Natural killer cell (primary cell): ENCODE data around the gene MCCC2. TPM values are rescaled to one million over a fixed set of nuclear protein-coding genes. Genes with fewer than 3 reads are reported as not detected.
A peak's percentile ranks its signal among the peaks of the same experiment; 100 is the strongest.
"Not testable (repeated sequence)": the region's sequence is repeated elsewhere in the genome, so short reads cannot be mapped to it uniquely, and the experiment has no call there.

Experiments used
- ATAC-seq, 3 donors: fragments of 150-1000 bp in 2 of 3; fragments of 200-7000 bp in 1 of 3; cut with Tn5 transposase; 1 replicate in 1 of 3; 2 replicates in 2 of 3; pipeline ENCODE4 v1.10.0; 2021; ENCODE audit warnings: mild to moderate bottlenecking in 2 of 3, moderate library complexity in 2 of 3
- DNase-seq, 2 donors: peaks; one replicate each; pipeline versions ENCODE4 v3.0.0 to v3.0.0-alpha.2; 2013 to 2021; ENCODE audit warnings: mixed read lengths in 1 of 2
- H3K27ac ChIP-seq: one replicate; pipeline ENCODE4 v1.5.1; 2013; ENCODE audit warnings: mild to moderate bottlenecking, low read length
- H3K27me3 ChIP-seq: one replicate; pipeline ENCODE4 v1.6.1; 2013; ENCODE audit warnings: low read length; ENCODE audit not compliant: control insufficient read depth, insufficient read depth
- H3K36me3 ChIP-seq: one replicate; pipeline ENCODE4 v1.6.1; 2013; ENCODE audit warnings: low read length; ENCODE audit not compliant: control insufficient read depth, insufficient read depth
- H3K4me1 ChIP-seq: one replicate; pipeline ENCODE4 v1.6.1; 2013; ENCODE audit warnings: low read length; ENCODE audit not compliant: control insufficient read depth, insufficient read depth
- H3K4me3 ChIP-seq: one replicate; pipeline ENCODE4 v1.5.1; 2013; ENCODE audit warnings: low read length
- H3K9me3 ChIP-seq: one replicate; pipeline ENCODE4 v1.6.1; 2013; ENCODE audit warnings: low read length; ENCODE audit not compliant: control insufficient read depth, insufficient read depth
- H3K27ac Mint-ChIP-seq, 2 donors: one replicate each; pipeline ENCODE4 v1.8.0; 2022; ENCODE audit warnings: mild to moderate bottlenecking in 2 of 2, mixed read lengths in 2 of 2, moderate library complexity in 1 of 2
- H3K27me3 Mint-ChIP-seq, 2 donors: one replicate each; pipeline ENCODE4 v1.8.0; 2022; ENCODE audit warnings: low read depth in 2 of 2, mixed read lengths in 2 of 2
- H3K36me3 Mint-ChIP-seq: one replicate; pipeline ENCODE4 v1.8.0; 2022; ENCODE audit warnings: mixed read lengths
- H3K4me1 Mint-ChIP-seq, 2 donors: one replicate each; pipeline ENCODE4 v1.8.0; 2022; ENCODE audit warnings: mixed read lengths in 2 of 2
- H3K4me3 Mint-ChIP-seq: one replicate; pipeline ENCODE4 v1.8.0; 2022; ENCODE audit warnings: mild to moderate bottlenecking, moderate library complexity, mixed read lengths
- H3K9me3 Mint-ChIP-seq, 2 donors: one replicate each; pipeline ENCODE4 v1.8.0; 2022; ENCODE audit warnings: mixed read lengths in 2 of 2
- CTCF ChIP-seq: fragments of 200-600 bp; IDR thresholded peaks from one replicate; pipeline ENCODE4 v1.8.0; 2022; ENCODE audit warnings: antibody characterized with exemption
- WGBS: methylation state at CpG from one replicate; pipeline ENCODE4 v1.1.7; 2013; ENCODE audit warnings: missing lambda C conversion rate; ENCODE audit not compliant: insufficient coverage; 5-methylcytosine and 5-hydroxymethylcytosine counted together
- intact Hi-C: fragments of 100-400 bp; cut with micrococcal nuclease; formaldehyde crosslinking; loops from one replicate; pipeline ENCODE4 v1.14.2; 2022
- total RNA-seq, 4 donors: library from RNA; stranded (reverse); fragments of 120-200 nt in 1 of 4; gene quantifications; one replicate each; pipeline versions ENCODE4 v1.2.3 to v1.2.4, GENCODE V29; 2013 to 2022

MCCC2 gene
- 10 to 100 TPM; 23.3 to 35.2 (median 32.5) TPM for total RNA-seq
- 44.8 TPM for total RNA-seq (2013)

- Mint-ChIP-seq H3K27ac (peak within 1 kb of the TSS; percentile 94 to 97), H3K27me3 (no peaks in the 10 kb centered on the region), H3K4me1 (peaks cover 33 to 46% of the 10 kb centered on the region in 2 donors), H3K9me3 (no peaks in the 10 kb centered on the region), H3K4me3 (peak within 1 kb of the TSS; percentile 94), H3K36me3 (no peaks in the 10 kb centered on the region)
- intact Hi-C loops, result loop anchor here (1.0 to 5.0 kb wide), 3 partner anchors 14 to 720 kb away; partner anchors contain the start of gene BDP1
- peaks cover 17% of the 10 kb centered on the region for H3K4me1 ChIP-seq
- no peak for TF ChIP-seq CTCF
- no peaks in the 10 kb centered on the region for H3K27me3 ChIP-seq
- ATAC-seq, result peak; percentile 95 to 99 (median 95)
- under 1% methylated on average over 56 of the region's 56 CpGs for WGBS
- peak within 1 kb of the TSS; percentile 71 for H3K4me3 ChIP-seq
- no peaks in the 10 kb centered on the region for H3K9me3 ChIP-seq
- no peaks in the 10 kb centered on the region for H3K36me3 ChIP-seq
- peak within 1 kb of the TSS; percentile 90 for H3K27ac ChIP-seq
- peak; percentile 97 to 98 for DNase-seq
Observed at GRCh38 chr5:71586941-71587765, at the start of gene MCCC2. Gene MCCC2 (plus strand): TSS chr5:71587340. CDS start chr5:71587426, 86 bp downstream.

- no peaks in the 10 kb centered on the region for H3K4me1 ChIP-seq
- H3K36me3 Mint-ChIP-seq, result peaks cover 7% of the 10 kb centered on the region
- H3K36me3 ChIP-seq, result peaks cover 42% of the 10 kb centered on the region
- H3K4me3 ChIP-seq, result no peak overlapping the region
- no peak for TF ChIP-seq CTCF
- peaks cover 11 to 25% of the 10 kb centered on the region in 2 donors for H3K4me1 Mint-ChIP-seq
- ATAC-seq (no peak), DNase-seq (no peak)
- no peak overlapping the region for H3K4me3 Mint-ChIP-seq
- no peaks in the 10 kb centered on the region for H3K9me3 ChIP-seq
- peak overlapping the region in 1 of 2 donors; percentile 57 for H3K27ac Mint-ChIP-seq
- 87% methylated on average over 2 of the region's 3 CpGs for WGBS
- no peak overlapping the region for H3K27ac ChIP-seq
- H3K27me3 ChIP-seq, result no peaks in the 10 kb centered on the region
- intact Hi-C loops, result no loop called here
- H3K27me3 Mint-ChIP-seq, result no peaks in the 10 kb centered on the region
- no peaks in the 10 kb centered on the region for H3K9me3 Mint-ChIP-seq
Observed at GRCh38 chr5:71537687-71538086, 49.5 kb upstream of the MCCC2 start.

GRCh38 chr5:71550885-71551284 lies 36.3 kb upstream of the MCCC2 start:
- H3K27me3 ChIP-seq, H3K4me1 ChIP-seq, H3K27ac Mint-ChIP-seq, ATAC-seq, H3K4me1 Mint-ChIP-seq, H3K27me3 Mint-ChIP-seq, H3K9me3 Mint-ChIP-seq, H3K4me3 ChIP-seq, H3K9me3 ChIP-seq, DNase-seq, H3K27ac ChIP-seq, intact Hi-C loops, H3K4me3 Mint-ChIP-seq: not testable (repeated sequence)
- peaks cover 60% of the 10 kb centered on the region for H3K36me3 ChIP-seq
- 93% methylated on average over 3 of the region's 7 CpGs for WGBS
- peaks cover 12% of the 10 kb centered on the region for H3K36me3 Mint-ChIP-seq

- H3K27ac Mint-ChIP-seq, H3K4me1 ChIP-seq, H3K27ac ChIP-seq, ATAC-seq, intact Hi-C loops, DNase-seq, H3K9me3 Mint-ChIP-seq, H3K9me3 ChIP-seq, H3K4me3 Mint-ChIP-seq, H3K4me3 ChIP-seq, H3K27me3 ChIP-seq, H3K27me3 Mint-ChIP-seq, H3K4me1 Mint-ChIP-seq: not testable (repeated sequence)
- WGBS, result 98% methylated on average over 15 of the region's 27 CpGs
- H3K36me3 ChIP-seq, result peaks cover 56% of the 10 kb centered on the region
- peaks cover 19% of the 10 kb centered on the region for H3K36me3 Mint-ChIP-seq
Observed at GRCh38 chr5:71551582-71551981, 35.6 kb upstream of the MCCC2 start.

- DNase-seq, H3K9me3 ChIP-seq, H3K9me3 Mint-ChIP-seq, ATAC-seq, H3K4me3 ChIP-seq, H3K27ac Mint-ChIP-seq, intact Hi-C loops, H3K27ac ChIP-seq, H3K4me3 Mint-ChIP-seq, H3K4me1 ChIP-seq, H3K27me3 ChIP-seq, H3K4me1 Mint-ChIP-seq, H3K27me3 Mint-ChIP-seq: not testable (repeated sequence)
- peaks cover 56% of the 10 kb centered on the region for H3K36me3 ChIP-seq
- H3K36me3 Mint-ChIP-seq, result peaks cover 20% of the 10 kb centered on the region
- 97% methylated on average over 40 of the region's 53 CpGs for WGBS
Observed at GRCh38 chr5:71552026-71552749, 35.0 kb upstream of the MCCC2 start.
